SK-N-SH treated with all-trans-retinoic acid at 6 μM for 48 hours (cell line): ENCODE measurements around the gene DNAH11.
A peak's percentile ranks its signal among the peaks of the same experiment; 100 is the strongest.

Experiments
- ATAC-seq: fragments of 200-7000 bp; cut with Tn5 transposase; 3 replicates; pipeline ENCODE4 v1.9.1; 2020; ENCODE audit warnings: mild to moderate bottlenecking, moderate library complexity
- ARNTL ChIP-seq: fragments of 450-650 bp; formaldehyde crosslinking; IDR thresholded peaks from 2 replicates; pipeline ENCODE4 v1.5.0; 2020; ENCODE audit warnings: low read depth, mild to moderate bottlenecking, moderate library complexity, borderline replicate concordance
- BACH2 ChIP-seq: fragments of 250-450 bp; sonication (Bioruptor Pico); IDR thresholded peaks from 2 replicates; pipeline ENCODE4 v1.9.0; 2021; ENCODE audit warnings: mild to moderate bottlenecking, borderline replicate concordance
- CSDC2 ChIP-seq: fragments of 250-450 bp; sonication (Bioruptor Pico); IDR thresholded peaks from 2 replicates; pipeline ENCODE4 v1.5.0; 2020; ENCODE audit warnings: mild to moderate bottlenecking, moderate library complexity
- ESRRG ChIP-seq: fragments of 250-450 bp; sonication (Bioruptor Pico); IDR thresholded peaks from 2 replicates; pipeline ENCODE4 v1.6.1; 2021; ENCODE audit warnings: mild to moderate bottlenecking
- GLIS3 ChIP-seq: fragments of 250-450 bp; sonication (Bioruptor Pico); IDR thresholded peaks from 2 replicates; pipeline ENCODE4 v1.5.0; 2020; ENCODE audit warnings: mild to moderate bottlenecking, moderate library complexity
- ISL1 ChIP-seq: fragments of 250-450 bp; sonication (Bioruptor Pico); IDR thresholded peaks from 2 replicates; pipeline ENCODE4 v2.1.2; 2022; ENCODE audit warnings: mild to moderate bottlenecking, moderate library complexity
- OSR1 ChIP-seq: fragments of 250-450 bp; sonication (Bioruptor Pico); IDR thresholded peaks from 2 replicates; pipeline ENCODE4 v1.8.0; 2022; ENCODE audit warnings: moderate library complexity, mild to moderate bottlenecking, inconsistent platforms
- PPARA ChIP-seq: fragments of 250-450 bp; sonication (Bioruptor Pico); IDR thresholded peaks from 2 replicates; pipeline ENCODE4 v1.5.0; 2020; ENCODE audit warnings: mild to moderate bottlenecking, borderline replicate concordance
- RARB ChIP-seq: fragments of 250-450 bp; sonication (Bioruptor Pico); IDR thresholded peaks from 2 replicates; pipeline ENCODE4 v1.8.0; 2021; ENCODE audit warnings: mild to moderate bottlenecking, moderate library complexity
- SNAI2 ChIP-seq: fragments of 250-450 bp; sonication (Bioruptor Pico); IDR thresholded peaks from 2 replicates; pipeline ENCODE4 v1.5.0; 2020; ENCODE audit warnings: mild to moderate bottlenecking, moderate library complexity
- TOX ChIP-seq: fragments of 250-450 bp; sonication (Bioruptor Pico); IDR thresholded peaks from 2 replicates; pipeline ENCODE4 v1.8.0; 2021; ENCODE audit warnings: mild to moderate bottlenecking, moderate library complexity, borderline replicate concordance
- ZC3H10 ChIP-seq: fragments of 250-450 bp; sonication (Bioruptor Pico); IDR thresholded peaks from 2 replicates; pipeline ENCODE4 v1.5.1; 2021; ENCODE audit warnings: mild to moderate bottlenecking, moderate library complexity
- ZFP3 ChIP-seq: fragments of 250-450 bp; sonication (Bioruptor Pico); IDR thresholded peaks from 2 replicates; pipeline ENCODE4 v1.5.0; 2020; ENCODE audit warnings: mild to moderate bottlenecking, moderate library complexity
- ZFP30 ChIP-seq: fragments of 450-650 bp; formaldehyde crosslinking; IDR thresholded peaks from 2 replicates; pipeline ENCODE4 v1.5.0; 2022; ENCODE audit warnings: mild to moderate bottlenecking, moderate library complexity
- ZNF565 ChIP-seq: fragments of 450-650 bp; formaldehyde crosslinking; conservative IDR thresholded peaks from 2 replicates; pipeline ENCODE4 v1.5.0; 2020; ENCODE audit warnings: low read depth, mild to moderate bottlenecking, moderate library complexity
- ZNF70 ChIP-seq: fragments of 450-650 bp; formaldehyde crosslinking; IDR thresholded peaks from 2 replicates; pipeline ENCODE4 v1.5.0; 2020; ENCODE audit warnings: mild to moderate bottlenecking, moderate library complexity
- ZNF8 ChIP-seq: fragments of 450-650 bp; formaldehyde crosslinking; IDR thresholded peaks from 2 replicates; pipeline ENCODE4 v1.5.0; 2020; ENCODE audit warnings: mild to moderate bottlenecking, moderate library complexity
- TF ChIP-seq, protein P1 (sequence below): fragments of 250-450 bp; sonication (Bioruptor Pico); IDR thresholded peaks from 2 replicates; pipeline ENCODE4 v1.5.0; 2020; ENCODE audit warnings: mild to moderate bottlenecking, moderate library complexity
- TF ChIP-seq, protein P2 (sequence below): fragments of 250-450 bp; sonication (Bioruptor Pico); IDR thresholded peaks from 2 replicates; pipeline ENCODE4 v1.5.1; 2020; ENCODE audit warnings: low read depth, mild to moderate bottlenecking, moderate library complexity
- TF ChIP-seq, protein P3 (sequence below): fragments of 250-450 bp; sonication (Bioruptor Pico); IDR thresholded peaks from 2 replicates; pipeline ENCODE4 v1.5.1; 2021; ENCODE audit warnings: mild to moderate bottlenecking, moderate library complexity
- TF ChIP-seq, protein P4 (sequence below): fragments of 250-450 bp; sonication (Bioruptor Pico); IDR thresholded peaks from 2 replicates; pipeline ENCODE4 v1.8.0; 2021; ENCODE audit warnings: low read depth, mild to moderate bottlenecking, moderate library complexity, borderline replicate concordance

Gene DNAH11

DNA sequence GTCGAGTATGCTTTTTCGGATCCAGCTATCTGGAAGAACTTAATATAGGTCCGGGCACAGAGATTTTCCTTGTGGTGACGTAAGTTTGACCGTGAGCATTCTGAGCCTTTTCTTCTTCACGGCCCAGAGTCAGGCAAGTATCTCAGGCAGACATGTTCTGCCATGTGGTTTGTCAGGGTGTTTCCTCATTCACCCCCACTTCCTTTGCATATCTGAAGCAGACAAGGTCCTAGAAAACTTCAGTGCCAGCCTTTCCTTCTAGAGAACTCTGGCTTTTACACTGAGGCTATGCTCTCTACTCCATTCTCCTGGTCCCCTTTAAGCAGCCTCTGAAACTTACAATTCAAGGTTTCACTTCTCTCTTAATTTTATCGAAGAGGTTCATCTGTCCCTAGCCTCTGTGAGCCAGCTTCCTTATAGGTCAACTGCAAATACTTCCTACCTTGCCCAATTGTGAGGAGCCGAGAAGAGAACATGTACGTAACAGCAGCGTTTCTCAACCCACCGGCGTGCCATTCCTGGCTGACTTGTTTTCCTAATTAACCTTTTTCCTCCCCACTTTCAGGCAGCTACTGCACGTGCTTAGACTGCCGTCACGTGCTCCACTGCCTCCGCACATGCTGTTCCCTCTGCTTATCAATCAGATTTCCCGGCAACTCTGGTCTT lies 355.6 kb downstream of the DNAH11 start:
- no peak for TF ChIP-seq SNAI2 (CRISPR knock-in tag)
- no peak for TF ChIP-seq RARB (CRISPR knock-in tag)
- TF ChIP-seq ARNTL: no peak
- no peak for TF ChIP-seq ZNF565 (CRISPR knock-in tag)
- TF ChIP-seq CSDC2 (CRISPR knock-in tag): no peak
- ATAC-seq: no peak

DNA sequence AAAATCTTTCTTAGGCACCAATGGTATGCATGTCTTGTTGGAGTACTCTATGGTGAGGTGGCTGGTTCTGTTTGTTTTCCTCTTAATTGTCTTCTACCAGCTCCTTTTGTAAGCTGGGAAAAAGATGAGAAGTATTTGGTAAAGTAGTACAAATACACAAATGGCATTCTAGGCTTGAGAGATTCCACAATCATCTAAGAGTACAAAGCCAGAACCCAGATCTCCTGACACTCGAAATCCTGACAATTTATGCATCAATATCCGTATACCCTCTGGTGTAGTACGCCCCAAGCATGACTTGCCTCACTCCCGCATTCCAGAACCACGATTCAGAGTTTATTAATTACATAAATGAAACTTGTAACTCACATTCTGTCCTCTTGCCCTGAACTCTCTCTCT lies 359.4 kb downstream of the DNAH11 start:
- TF ChIP-seq, protein P1, sequence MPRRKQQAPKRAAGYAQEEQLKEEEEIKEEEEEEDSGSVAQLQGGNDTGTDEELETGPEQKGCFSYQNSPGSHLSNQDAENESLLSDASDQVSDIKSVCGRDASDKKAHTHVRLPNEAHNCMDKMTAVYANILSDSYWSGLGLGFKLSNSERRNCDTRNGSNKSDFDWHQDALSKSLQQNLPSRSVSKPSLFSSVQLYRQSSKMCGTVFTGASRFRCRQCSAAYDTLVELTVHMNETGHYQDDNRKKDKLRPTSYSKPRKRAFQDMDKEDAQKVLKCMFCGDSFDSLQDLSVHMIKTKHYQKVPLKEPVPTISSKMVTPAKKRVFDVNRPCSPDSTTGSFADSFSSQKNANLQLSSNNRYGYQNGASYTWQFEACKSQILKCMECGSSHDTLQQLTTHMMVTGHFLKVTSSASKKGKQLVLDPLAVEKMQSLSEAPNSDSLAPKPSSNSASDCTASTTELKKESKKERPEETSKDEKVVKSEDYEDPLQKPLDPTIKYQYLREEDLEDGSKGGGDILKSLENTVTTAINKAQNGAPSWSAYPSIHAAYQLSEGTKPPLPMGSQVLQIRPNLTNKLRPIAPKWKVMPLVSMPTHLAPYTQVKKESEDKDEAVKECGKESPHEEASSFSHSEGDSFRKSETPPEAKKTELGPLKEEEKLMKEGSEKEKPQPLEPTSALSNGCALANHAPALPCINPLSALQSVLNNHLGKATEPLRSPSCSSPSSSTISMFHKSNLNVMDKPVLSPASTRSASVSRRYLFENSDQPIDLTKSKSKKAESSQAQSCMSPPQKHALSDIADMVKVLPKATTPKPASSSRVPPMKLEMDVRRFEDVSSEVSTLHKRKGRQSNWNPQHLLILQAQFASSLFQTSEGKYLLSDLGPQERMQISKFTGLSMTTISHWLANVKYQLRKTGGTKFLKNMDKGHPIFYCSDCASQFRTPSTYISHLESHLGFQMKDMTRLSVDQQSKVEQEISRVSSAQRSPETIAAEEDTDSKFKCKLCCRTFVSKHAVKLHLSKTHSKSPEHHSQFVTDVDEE (CRISPR knock-in tag): no peak
- no peak for TF ChIP-seq ZNF70 (CRISPR knock-in tag)
- TF ChIP-seq ZC3H10 (CRISPR knock-in tag): no peak
- no peak for TF ChIP-seq ESRRG (CRISPR knock-in tag)
- TF ChIP-seq, protein P2, sequence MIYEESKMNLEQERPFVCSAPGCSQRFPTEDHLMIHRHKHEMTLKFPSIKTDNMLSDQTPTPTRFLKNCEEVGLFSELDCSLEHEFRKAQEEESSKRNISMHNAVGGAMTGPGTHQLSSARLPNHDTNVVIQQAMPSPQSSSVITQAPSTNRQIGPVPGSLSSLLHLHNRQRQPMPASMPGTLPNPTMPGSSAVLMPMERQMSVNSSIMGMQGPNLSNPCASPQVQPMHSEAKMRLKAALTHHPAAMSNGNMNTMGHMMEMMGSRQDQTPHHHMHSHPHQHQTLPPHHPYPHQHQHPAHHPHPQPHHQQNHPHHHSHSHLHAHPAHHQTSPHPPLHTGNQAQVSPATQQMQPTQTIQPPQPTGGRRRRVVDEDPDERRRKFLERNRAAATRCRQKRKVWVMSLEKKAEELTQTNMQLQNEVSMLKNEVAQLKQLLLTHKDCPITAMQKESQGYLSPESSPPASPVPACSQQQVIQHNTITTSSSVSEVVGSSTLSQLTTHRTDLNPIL: no peak
- TF ChIP-seq SNAI2 (CRISPR knock-in tag): no peak
- no peak for TF ChIP-seq ZFP30 (CRISPR knock-in tag)
- TF ChIP-seq, protein P3, sequence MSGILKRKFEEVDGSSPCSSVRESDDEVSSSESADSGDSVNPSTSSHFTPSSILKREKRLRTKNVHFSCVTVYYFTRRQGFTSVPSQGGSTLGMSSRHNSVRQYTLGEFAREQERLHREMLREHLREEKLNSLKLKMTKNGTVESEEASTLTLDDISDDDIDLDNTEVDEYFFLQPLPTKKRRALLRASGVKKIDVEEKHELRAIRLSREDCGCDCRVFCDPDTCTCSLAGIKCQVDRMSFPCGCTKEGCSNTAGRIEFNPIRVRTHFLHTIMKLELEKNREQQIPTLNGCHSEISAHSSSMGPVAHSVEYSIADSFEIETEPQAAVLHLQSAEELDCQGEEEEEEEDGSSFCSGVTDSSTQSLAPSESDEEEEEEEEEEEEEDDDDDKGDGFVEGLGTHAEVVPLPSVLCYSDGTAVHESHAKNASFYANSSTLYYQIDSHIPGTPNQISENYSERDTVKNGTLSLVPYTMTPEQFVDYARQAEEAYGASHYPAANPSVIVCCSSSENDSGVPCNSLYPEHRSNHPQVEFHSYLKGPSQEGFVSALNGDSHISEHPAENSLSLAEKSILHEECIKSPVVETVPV: no peak
- TF ChIP-seq TOX (CRISPR knock-in tag): no peak
- no peak for TF ChIP-seq ZFP3 (CRISPR knock-in tag)
- TF ChIP-seq PPARA (CRISPR knock-in tag): no peak
- TF ChIP-seq, protein P4, sequence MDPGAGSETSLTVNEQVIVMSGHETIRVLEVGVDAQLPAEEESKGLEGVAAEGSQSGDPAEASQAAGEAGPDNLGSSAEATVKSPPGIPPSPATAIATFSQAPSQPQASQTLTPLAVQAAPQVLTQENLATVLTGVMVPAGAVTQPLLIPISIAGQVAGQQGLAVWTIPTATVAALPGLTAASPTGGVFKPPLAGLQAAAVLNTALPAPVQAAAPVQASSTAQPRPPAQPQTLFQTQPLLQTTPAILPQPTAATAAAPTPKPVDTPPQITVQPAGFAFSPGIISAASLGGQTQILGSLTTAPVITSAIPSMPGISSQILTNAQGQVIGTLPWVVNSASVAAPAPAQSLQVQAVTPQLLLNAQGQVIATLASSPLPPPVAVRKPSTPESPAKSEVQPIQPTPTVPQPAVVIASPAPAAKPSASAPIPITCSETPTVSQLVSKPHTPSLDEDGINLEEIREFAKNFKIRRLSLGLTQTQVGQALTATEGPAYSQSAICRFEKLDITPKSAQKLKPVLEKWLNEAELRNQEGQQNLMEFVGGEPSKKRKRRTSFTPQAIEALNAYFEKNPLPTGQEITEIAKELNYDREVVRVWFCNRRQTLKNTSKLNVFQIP (CRISPR knock-in tag): no peak
- TF ChIP-seq ISL1 (CRISPR knock-in tag): no peak
- TF ChIP-seq BACH2 (CRISPR knock-in tag): no peak
- TF ChIP-seq ZNF565 (CRISPR knock-in tag): no peak
- no peak for TF ChIP-seq GLIS3
- no peak for TF ChIP-seq RARB (CRISPR knock-in tag)
- no peak for TF ChIP-seq CSDC2 (CRISPR knock-in tag)
- no peak for TF ChIP-seq OSR1 (CRISPR knock-in tag)
- no peak for TF ChIP-seq ZNF8 (CRISPR knock-in tag)
- ATAC-seq: peak; percentile 83

DNA sequence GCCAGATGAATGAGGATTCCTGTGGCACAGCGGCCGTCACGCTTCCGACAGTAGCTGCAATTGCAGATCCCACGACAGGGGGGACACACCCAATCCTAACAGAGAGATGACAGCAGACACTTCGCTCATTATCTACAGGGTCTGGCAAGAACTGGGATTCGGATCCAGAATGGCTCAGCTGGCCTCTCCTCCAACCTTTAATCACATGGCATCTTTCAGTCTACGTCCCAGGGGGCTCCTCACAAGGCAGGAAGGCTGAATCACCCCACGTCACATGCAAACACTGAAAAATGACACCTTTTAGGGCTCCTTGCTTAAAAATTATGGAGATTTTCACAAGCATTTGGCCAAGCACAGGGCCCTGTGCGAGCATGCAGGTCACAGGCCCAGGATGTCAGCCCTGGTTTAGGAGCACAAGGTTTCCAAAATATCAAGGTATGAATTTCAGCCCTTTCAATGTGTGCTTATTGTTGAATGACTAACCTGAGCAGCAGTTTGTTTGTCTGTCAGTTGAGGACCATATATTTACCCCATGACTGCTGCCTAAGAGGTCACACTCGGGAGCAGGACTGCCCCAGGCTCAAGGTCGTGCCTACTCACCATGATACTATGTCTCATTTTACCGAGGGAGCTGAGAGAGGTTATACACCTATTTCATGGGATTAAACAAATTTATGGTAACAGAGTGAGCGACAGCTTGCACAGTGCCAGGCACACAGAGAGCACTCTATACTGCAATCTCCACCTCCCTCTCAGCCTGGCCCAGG lies 360.4 kb downstream of the DNAH11 start:
- TF ChIP-seq GLIS3: no peak
- TF ChIP-seq ARNTL: no peak
- no peak for TF ChIP-seq ESRRG (CRISPR knock-in tag)
- no peak for TF ChIP-seq ISL1 (CRISPR knock-in tag)
- TF ChIP-seq ZNF565 (CRISPR knock-in tag): no peak
- no peak for TF ChIP-seq TOX (CRISPR knock-in tag)
- TF ChIP-seq, protein P3: no peak
- TF ChIP-seq, all 23 proteins: peak for 0
- ATAC-seq: no peak
